Measurements from ENCODE around the gene NME4.

GRCh38 chr16:360698-361336 lies 36.2 kb upstream of the NME4 start:
- TF ChIP-seq POLR2A (IDR thresholded peaks at IDR 0.05) (no peak), CTCF (IDR thresholded peaks at IDR 0.05) (no peak)
